CD4-positive, alpha-beta T cell treated with Interleukin-2 at 100 ng/mL for 4 hours (primary cell): ENCODE results near the gene PCDH17.

Experiments used
- DNase-seq: peaks from one replicate; pipeline ENCODE4 v3.0.0-alpha.2; 2020; ENCODE audit warnings: low spot score

Gene PCDH17

GRCh38 chr13:57636816-57637215, 5.3 kb downstream of the PCDH17 start:
- DNase-seq: no peak

- no peak for DNase-seq
These were observed 6.0 kb downstream of the PCDH17 start for GRCh38 chr13:57637515-57637914.

- no peak for DNase-seq
These were observed 6.8 kb downstream of the PCDH17 start for GRCh38 chr13:57638186-57638890.

GRCh38 chr13:57640607-57641006, 9.1 kb downstream of the PCDH17 start:
- no peak for DNase-seq

DNA sequence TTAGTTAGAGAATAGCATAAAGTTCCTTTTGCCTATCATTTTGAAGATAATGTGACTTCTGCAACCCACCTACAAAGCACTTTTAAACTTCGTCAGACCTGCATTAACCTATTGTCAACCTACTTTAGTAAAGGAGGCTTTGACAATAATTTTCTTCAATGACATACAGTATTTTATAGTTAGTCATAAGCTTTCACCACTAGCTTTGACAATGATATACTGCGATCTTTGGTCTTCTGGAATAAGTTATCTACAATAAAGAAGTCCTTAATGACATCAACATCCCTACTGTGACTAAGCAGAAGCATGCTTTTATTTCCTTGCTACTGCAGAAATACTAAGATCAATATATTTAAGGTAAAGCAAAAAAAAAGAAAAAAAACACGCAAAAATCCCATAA, 9.5 kb downstream of the PCDH17 start:
- DNase-seq: no peak

DNA sequence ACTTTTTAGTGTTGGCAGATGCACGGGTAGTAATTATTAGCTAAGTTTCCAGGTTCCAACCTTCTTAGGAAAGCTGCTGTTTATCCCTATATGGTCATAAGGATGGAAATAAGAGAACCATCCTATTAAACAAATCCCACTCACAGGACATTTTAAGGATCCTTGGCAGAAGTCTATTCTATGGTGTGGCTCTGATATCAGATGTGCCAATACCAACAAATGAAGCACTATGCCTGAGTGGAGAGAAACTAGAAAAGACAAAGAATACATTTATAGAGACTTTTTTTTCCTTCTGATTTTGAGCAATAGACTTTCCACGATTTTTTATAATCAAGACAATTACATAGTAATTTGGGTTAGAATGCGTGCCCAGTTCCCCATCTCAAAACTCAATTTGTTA, 12.6 kb downstream of the PCDH17 start:
- DNase-seq: no peak

DNA sequence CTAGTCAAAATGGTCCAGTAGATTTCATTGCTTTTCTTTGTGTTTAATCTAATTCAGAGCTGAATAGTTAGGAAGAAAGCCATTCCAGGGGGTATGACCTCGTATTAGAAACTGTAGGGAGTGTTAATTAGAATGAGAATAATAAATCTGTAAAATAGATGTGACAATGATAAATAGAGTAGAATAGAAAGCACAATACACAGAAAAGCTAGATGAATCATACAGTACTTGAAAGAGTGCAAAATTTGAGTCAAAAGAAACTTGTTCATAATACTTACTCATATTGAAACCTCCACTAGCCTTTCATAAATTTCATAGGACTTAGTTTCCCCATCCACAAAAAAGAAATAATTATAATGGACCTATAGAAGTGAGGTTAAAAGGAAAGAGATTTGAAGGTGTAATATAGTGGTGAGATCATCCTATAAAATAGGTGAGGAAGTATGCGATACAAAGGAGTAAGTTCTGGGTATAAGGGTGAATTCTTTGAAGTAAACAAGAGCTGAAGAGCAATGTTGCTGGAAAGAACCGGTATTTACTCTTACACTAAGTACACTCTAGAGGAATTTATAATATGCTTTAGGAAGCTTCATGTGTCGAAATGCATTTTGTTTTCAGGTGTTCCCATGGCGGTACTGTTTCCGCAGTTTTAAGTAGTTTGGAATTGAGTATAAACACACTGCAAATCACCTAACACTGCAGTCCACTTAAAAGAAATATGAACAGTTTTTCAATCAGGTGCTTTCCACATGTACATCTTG, 21.9 kb downstream of the PCDH17 start:
- DNase-seq: no peak

GRCh38 chr13:57665481-57665880, 33.9 kb downstream of the PCDH17 start:
- DNase-seq: no peak

DNA sequence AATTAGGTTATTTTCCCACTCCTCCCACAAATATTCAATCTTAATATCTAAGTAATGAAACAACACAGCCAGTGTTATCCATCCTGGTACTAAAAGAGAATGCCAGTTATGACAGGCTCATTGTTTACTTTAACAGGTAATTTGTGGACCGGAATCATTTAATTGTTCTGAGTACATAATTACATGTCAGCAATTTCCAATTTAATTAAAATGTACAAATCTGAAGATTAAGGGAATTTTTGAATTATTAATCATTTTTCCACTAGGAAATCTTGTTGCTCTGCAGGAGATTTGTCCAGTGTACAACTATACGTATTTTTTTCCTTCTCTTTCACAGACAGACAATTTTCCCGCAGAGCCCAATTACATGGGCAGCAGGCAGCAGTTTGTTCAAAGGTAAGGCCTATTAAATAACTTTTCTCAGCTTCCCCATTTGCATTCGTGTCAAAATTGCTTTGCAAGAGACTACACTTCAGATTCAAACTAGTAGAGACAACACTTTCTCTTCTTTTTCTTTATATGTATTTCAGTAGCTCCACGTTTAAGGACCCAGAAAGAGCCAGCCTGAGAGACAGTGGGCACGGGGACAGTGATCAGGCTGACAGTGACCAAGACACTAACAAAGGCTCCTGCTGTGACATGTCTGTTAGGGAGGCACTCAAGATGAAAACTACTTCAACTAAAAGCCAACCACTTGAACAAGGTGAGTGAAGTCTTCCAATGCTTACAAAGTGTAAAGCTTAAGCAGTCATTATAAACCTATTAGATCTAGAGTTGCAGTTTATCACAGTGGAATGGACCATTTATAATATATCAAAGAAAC, 34.8 kb downstream of the PCDH17 start:
- DNase-seq: no peak

DNA sequence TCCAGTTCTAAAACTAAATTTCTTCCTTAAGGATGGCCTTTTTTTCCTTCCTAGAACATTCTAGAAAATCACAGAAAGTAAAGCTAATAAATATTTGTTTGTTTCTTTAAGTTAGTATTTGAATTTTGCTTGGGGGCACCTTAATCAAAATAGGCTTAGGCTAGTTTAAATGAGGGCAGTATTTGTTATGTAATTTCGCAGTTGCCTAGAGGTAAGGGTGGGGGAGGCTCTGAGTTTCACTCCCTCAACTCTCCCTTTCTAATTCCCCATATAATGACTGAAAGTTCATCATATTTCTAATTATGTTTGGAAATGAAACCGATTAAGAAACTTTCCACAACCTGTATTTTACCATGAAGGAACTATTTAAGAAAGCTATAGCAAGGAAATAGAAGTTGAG, 40.6 kb downstream of the PCDH17 start:
- DNase-seq: no peak

GRCh38 chr13:57673197-57673596, 41.7 kb downstream of the PCDH17 start:
- no peak for DNase-seq

- DNase-seq: no peak
These were observed 44.0 kb downstream of the PCDH17 start for GRCh38 chr13:57675526-57675925.

DNA sequence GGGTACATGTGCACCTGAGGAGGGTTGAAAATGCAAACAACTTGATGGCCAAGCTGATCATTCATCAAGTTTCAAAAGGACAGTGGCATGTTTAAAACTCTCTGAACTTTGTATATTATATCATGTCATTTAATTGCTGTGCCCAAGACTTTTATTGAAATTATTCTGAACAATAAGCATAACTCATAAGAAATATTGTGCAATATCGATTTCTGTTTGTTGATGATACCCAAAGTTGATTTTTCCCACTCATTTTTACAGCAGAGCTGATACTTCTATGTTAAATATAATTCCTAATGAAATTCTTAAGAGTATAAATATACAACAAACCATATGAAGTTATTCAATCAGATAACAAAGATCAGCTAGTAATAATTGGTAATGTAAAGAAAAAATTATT, 49.1 kb downstream of the PCDH17 start:
- DNase-seq: no peak

DNA sequence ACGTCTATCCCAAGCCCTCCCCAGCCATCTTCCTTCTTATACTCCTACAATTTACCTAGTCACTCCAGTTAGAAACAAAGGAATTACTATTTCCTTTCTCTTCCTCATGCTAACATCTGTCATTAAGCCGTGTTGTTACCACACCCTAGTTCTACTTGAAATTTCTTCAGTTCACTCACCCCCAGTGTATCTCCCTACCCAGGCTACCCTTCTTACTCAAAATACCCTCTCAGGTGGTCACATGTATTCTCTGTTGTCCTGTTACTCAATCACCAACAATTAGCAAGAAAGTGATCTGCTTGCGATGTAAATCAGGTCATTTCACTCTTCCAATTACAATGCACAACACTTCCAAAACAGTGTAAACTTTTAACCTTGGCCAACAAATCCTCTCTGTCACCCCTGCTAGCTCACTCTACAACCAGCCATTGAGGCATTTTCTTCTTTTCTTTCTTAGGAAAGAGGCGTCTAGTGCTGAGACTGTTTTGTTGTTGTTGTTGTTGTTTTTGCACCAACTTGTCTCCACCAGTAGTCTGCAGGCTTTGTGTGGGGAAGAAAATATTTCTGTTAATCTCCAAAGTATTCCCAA, 50.7 kb downstream of the PCDH17 start:
- DNase-seq: no peak

GRCh38 chr13:57698851-57699250, 67.3 kb downstream of the PCDH17 start:
- no peak for DNase-seq

GRCh38 chr13:57704031-57704430, 72.5 kb downstream of the PCDH17 start:
- no peak for DNase-seq

GRCh38 chr13:57716295-57716694, 84.8 kb downstream of the PCDH17 start:
- DNase-seq: no peak

DNA sequence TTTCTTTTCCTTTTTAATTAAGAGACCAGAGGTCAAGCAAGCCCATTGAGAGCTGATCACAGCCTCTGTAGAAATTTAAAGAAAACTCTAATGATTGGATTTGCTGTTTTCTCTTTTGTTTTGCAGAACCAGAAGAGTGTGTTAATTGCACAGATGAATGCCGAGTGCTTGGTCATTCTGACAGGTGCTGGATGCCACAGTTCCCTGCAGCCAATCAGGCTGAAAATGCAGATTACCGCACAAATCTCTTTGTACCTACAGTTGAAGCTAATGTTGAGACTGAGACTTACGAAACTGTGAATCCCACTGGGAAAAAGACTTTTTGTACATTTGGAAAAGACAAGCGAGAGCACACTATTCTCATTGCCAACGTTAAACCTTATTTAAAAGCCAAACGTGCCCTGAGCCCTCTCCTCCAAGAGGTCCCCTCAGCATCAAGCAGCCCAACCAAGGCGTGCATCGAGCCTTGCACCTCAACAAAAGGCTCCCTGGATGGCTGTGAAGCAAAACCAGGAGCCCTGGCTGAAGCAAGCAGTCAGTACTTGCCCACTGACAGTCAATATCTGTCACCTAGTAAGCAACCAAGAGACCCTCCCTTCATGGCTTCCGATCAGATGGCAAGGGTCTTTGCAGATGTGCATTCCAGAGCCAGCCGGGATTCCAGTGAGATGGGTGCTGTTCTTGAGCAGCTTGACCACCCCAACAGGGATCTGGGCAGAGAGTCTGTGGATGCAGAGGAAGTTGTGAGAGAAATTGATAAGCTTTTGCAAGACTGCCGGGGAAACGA, 93.1 kb downstream of the PCDH17 start:
- no peak for DNase-seq

- no peak for DNase-seq
These were observed 93.9 kb downstream of the PCDH17 start for GRCh38 chr13:57725480-57725879.

DNA sequence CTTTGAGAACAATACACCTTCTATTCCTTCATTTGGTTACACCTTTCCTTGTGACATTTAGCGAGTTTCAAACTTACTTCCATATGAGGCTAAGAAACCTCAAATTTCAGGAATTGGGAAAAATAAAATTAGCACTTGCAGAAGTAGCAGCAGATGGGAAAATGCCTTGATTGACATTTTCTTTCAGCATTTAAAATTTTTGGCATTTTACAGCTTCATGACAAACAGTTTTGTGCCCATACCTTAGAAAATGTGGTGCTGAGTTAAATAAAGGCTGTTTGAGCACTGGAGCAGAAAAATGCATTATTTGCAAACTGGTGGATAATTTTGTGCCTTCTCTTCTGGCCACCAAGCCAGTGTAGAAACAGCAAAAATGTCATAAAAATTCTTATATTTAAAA, 95.4 kb downstream of the PCDH17 start:
- no peak for DNase-seq

DNA sequence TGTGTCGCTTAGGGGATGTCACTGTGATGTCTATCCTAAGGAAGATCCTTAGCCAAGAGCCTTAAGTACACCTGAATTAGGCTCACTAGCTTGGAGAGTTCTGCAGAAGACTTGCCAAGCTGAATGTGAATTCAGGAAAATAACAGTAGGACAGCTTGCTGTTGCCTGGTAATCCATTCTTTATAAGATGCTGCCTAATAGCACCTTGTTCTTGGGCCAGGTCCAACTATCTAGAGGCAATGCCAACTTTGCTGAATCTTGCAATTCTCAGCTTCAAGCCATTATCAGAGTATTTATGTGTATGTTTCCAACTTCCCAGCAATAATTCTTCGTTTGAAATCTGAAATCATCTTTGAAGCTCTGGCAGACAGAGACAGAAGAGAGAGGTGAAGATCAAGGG, 102.8 kb downstream of the PCDH17 start:
- no peak for DNase-seq

DNA sequence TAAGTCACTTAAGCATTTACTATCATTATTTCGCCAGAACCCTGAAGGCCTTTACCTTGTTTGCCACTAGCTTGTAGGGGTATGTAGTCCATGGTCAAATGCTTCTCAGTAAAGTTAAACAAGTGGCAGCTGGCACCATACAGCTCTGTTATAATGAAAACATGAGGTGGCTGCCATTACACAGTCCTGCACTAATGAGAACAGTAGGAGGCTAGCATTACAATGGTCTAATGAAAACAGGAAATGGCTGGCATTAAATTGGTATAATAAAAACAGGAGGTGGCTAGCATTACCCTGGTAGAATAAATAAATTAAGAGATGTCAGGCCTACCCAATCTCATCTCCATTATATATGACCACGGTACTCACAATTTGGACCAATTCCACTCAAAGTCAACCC, 107.5 kb downstream of the PCDH17 start:
- DNase-seq: no peak
